NCI-H1105 (cell line): ENCODE measurements around the gene TUBA8.
"Not testable (repeated sequence)": the region's sequence is repeated elsewhere in the genome, so short reads cannot be mapped to it uniquely, and the experiment has no call there.

ENCODE experiments used
- DNase-seq: peaks from one replicate; lab custom pipeline; 2025; lab: John Stamatoyannopoulos, UW

TUBA8 gene

GRCh38 chr22:18110194-18110953 is at the start of gene TUBA8:
TSS of gene TUBA8 (plus strand) at chr22:18110809. CDS start at chr22:18110866, 57 bp downstream.
- DNase-seq: peak; percentile 63

- DNase-seq: no peak
These were observed 48.2 kb upstream of the TUBA8 start for GRCh38 chr22:18062421-18062820.

GRCh38 chr22:18063306-18063705 is 47.3 kb upstream of the TUBA8 start:
- no peak for DNase-seq

GRCh38 chr22:18063715-18064114 is 46.9 kb upstream of the TUBA8 start:
- DNase-seq: not testable (repeated sequence)

GRCh38 chr22:18064636-18065035 is 46.0 kb upstream of the TUBA8 start:
- no peak for DNase-seq

- no peak for DNase-seq
These were observed 45.4 kb upstream of the TUBA8 start for GRCh38 chr22:18065256-18065655.

- no peak for DNase-seq
These were observed 44.3 kb upstream of the TUBA8 start for GRCh38 chr22:18066181-18066859.

GRCh38 chr22:18067121-18067520 is 43.5 kb upstream of the TUBA8 start:
- DNase-seq: no peak

GRCh38 chr22:18067548-18068341 is 42.9 kb upstream of the TUBA8 start:
- no peak for DNase-seq

GRCh38 chr22:18068381-18068988 is 42.1 kb upstream of the TUBA8 start:
- no peak for DNase-seq

GRCh38 chr22:18069041-18069440 is 41.6 kb upstream of the TUBA8 start:
- DNase-seq: no peak

- DNase-seq: no peak
These were observed 40.6 kb upstream of the TUBA8 start for GRCh38 chr22:18070041-18070440.

- no peak for DNase-seq
These were observed 39.9 kb upstream of the TUBA8 start for GRCh38 chr22:18070556-18071306.

GRCh38 chr22:18071307-18071967 is 39.2 kb upstream of the TUBA8 start:
- not testable (repeated sequence) for DNase-seq

GRCh38 chr22:18071968-18072310 is 38.7 kb upstream of the TUBA8 start:
- DNase-seq: no peak

- no peak for DNase-seq
These were observed 37.1 kb upstream of the TUBA8 start for GRCh38 chr22:18073467-18073866.

- not testable (repeated sequence) for DNase-seq
These were observed 36.7 kb upstream of the TUBA8 start for GRCh38 chr22:18073927-18074326.

GRCh38 chr22:18075101-18075719 is 35.4 kb upstream of the TUBA8 start:
- DNase-seq: no peak

GRCh38 chr22:18075720-18076497 is 34.7 kb upstream of the TUBA8 start:
- peak; percentile 59 for DNase-seq
